ENCODE data around the gene VMAC.

- no peak for TF ChIP-seq MYC (CRISPR knock-in tag; IDR thresholded peaks at IDR 0.05; ENCODE audit: borderline replicate concordance)
- TF ChIP-seq USF2 (IDR thresholded peaks at IDR 0.05; ENCODE audit: low read depth, low read length) = no peak
- no peak for TF ChIP-seq USF2 (CRISPR knock-in tag; IDR thresholded peaks at IDR 0.05; ENCODE audit: borderline replicate concordance)
- TF ChIP-seq CTCF (CRISPR knock-in tag; IDR thresholded peaks at IDR 0.05) = no peak
- TF ChIP-seq CHD2 (IDR thresholded peaks at IDR 0.05; ENCODE audit: low read depth, low read length) = no peak
- no peak for TF ChIP-seq ZNF776 (CRISPR knock-in tag; IDR thresholded peaks at IDR 0.05)
- no peak for TF ChIP-seq RFX5 (IDR thresholded peaks at IDR 0.05; ENCODE audit: low read depth, low read length)
- TF ChIP-seq TFAP4 (IDR thresholded peaks at IDR 0.05; ENCODE audit: borderline replicate concordance, low read depth) = no peak
- no peak for TF ChIP-seq MAX (IDR thresholded peaks at IDR 0.05)
- no peak for TF ChIP-seq ZNF850 (CRISPR knock-in tag; conservative IDR thresholded peaks at IDR 0.05)
- no peak for TF ChIP-seq JUN (CRISPR knock-in tag; IDR thresholded peaks at IDR 0.05)
- TF ChIP-seq E2F1 (CRISPR knock-in tag; IDR thresholded peaks at IDR 0.05) = no peak
Measured at GRCh38 chr19:5953680-5954213, 49.1 kb downstream of the VMAC start.
